GM15510 (cell line): Measurements from ENCODE around the gene RAI1.

Source experiments
- POLR2A ChIP-seq: IDR thresholded peaks from 3 replicates; pipeline ENCODE4 v1.6.1; 2011; ENCODE audit warnings: borderline replicate concordance; ENCODE audit not compliant: insufficient read length; ENCODE audit errors: extremely low read depth

RAI1 gene

GRCh38 chr17:17778308-17779014 lies 97.2 kb downstream of the RAI1 start:
- no peak for TF ChIP-seq POLR2A

GRCh38 chr17:17779015-17779611 lies 97.9 kb downstream of the RAI1 start:
- no peak for TF ChIP-seq POLR2A

- TF ChIP-seq POLR2A, result no peak
These were observed 99.8 kb downstream of the RAI1 start for GRCh38 chr17:17780922-17781590.

- TF ChIP-seq POLR2A, result no peak
These were observed 100.6 kb downstream of the RAI1 start for GRCh38 chr17:17781591-17782496.

GRCh38 chr17:17782523-17783115 lies 101.4 kb downstream of the RAI1 start:
- no peak for TF ChIP-seq POLR2A

- no peak for TF ChIP-seq POLR2A
These were observed 102.0 kb downstream of the RAI1 start for GRCh38 chr17:17783116-17783824.

- no peak for TF ChIP-seq POLR2A
These were observed 102.8 kb downstream of the RAI1 start for GRCh38 chr17:17783825-17784656.

GRCh38 chr17:17784657-17785267 lies 103.5 kb downstream of the RAI1 start:
- no peak for TF ChIP-seq POLR2A

GRCh38 chr17:17785407-17785806 lies 104.1 kb downstream of the RAI1 start:
- no peak for TF ChIP-seq POLR2A

GRCh38 chr17:17786998-17787397 lies 105.7 kb downstream of the RAI1 start:
- TF ChIP-seq POLR2A, result no peak

GRCh38 chr17:17787568-17787967 lies 106.3 kb downstream of the RAI1 start:
- no peak for TF ChIP-seq POLR2A

GRCh38 chr17:17788967-17789366 lies 107.7 kb downstream of the RAI1 start:
- TF ChIP-seq POLR2A, result no peak

GRCh38 chr17:17789410-17789809 lies 108.2 kb downstream of the RAI1 start:
- no peak for TF ChIP-seq POLR2A
